Small intestine (tissue), 7 donors: ENCODE measurements around the gene TLR10. TPM values are rescaled to one million over a fixed set of nuclear protein-coding genes. Genes with fewer than 3 reads are reported as not detected.
"Not testable (repeated sequence)": the region's sequence is repeated elsewhere in the genome, so short reads cannot be mapped to it uniquely, and the experiment has no call there.

Experiments
- DNase-seq, 2 donors: peaks; one replicate each; pipeline versions ENCODE4 v3.0.0 to v3.0.0-alpha.2; 2013
- FAIRE-seq: peaks from 2 replicates; lab custom pipeline; 2012; peaks lifted over from hg19 to GRCh38; lab: Jason Lieb, UNC
- H3K27ac ChIP-seq, 3 donors: one replicate each; pipeline ENCODE4 v1.5.1; 2013; ENCODE audit warnings: low read length in 2 of 3, mild to moderate bottlenecking in 2 of 3, control low read depth in 1 of 3, inconsistent platforms in 1 of 3, low read depth in 1 of 3, moderate library complexity in 1 of 3
- H3K27me3 ChIP-seq, 3 donors: one replicate each; pipeline ENCODE4 v1.6.1; 2013; ENCODE audit warnings: low read length in 3 of 3, inconsistent platforms in 1 of 3; ENCODE audit not compliant: control insufficient read depth in 3 of 3, insufficient read depth in 3 of 3
- H3K36me3 ChIP-seq, 3 donors: one replicate each; pipeline ENCODE4 v1.6.1; 2013; ENCODE audit warnings: low read length in 3 of 3, inconsistent platforms in 1 of 3, low read depth in 1 of 3, mild to moderate bottlenecking in 1 of 3, moderate library complexity in 1 of 3; ENCODE audit not compliant: control insufficient read depth in 3 of 3, insufficient read depth in 2 of 3
- H3K4me1 ChIP-seq, 3 donors: one replicate each; pipeline ENCODE4 v1.6.1; 2013; ENCODE audit warnings: low read length in 2 of 3, inconsistent platforms in 1 of 3, low read depth in 1 of 3, mild to moderate bottlenecking in 1 of 3, moderate library complexity in 1 of 3; ENCODE audit not compliant: control insufficient read depth in 3 of 3, insufficient read depth in 2 of 3
- H3K4me3 ChIP-seq, 3 donors: one replicate each; pipeline ENCODE4 v1.5.1; 2013; ENCODE audit warnings: low read length in 3 of 3, control low read depth in 1 of 3, inconsistent platforms in 1 of 3, low read depth in 1 of 3, mild to moderate bottlenecking in 1 of 3, moderate library complexity in 1 of 3
- H3K9me3 ChIP-seq, 2 donors: one replicate each; pipeline ENCODE4 v1.6.1; 2013; ENCODE audit warnings: low read depth in 1 of 2, low read length in 1 of 2; ENCODE audit not compliant: control insufficient read depth in 2 of 2, insufficient read depth in 1 of 2
- WGBS, 3 donors: extraction: QIAGEN DNeasy Blood & Tissue Kit; methylation state at CpG; one replicate each; pipeline ENCODE4 v1.1.7; 2013; 5-methylcytosine and 5-hydroxymethylcytosine counted together
- polyA plus RNA-seq, 4 donors: library from polyadenylated mRNA; stranded (reverse) in 3 of 4; unstranded in 1 of 4; fragments of 200-250 nt in 3 of 4; fragments of 120-200 nt in 1 of 4; gene quantifications; one replicate each; pipeline versions ENCODE4 v1.2.1 to v1.2.3, GENCODE V29; 2013
- donor health status: healthy with polysubstance abuse.
- donor health status: control.
- donor health status: control.
- donor health status: Bipolar disorder and iron deficiency.
- donor health status: healthy.

TLR10 gene
- polyA plus RNA-seq, 4 donors: 0.22 to 1.7 (median 0.52) TPM; not detected in 1

DNA sequence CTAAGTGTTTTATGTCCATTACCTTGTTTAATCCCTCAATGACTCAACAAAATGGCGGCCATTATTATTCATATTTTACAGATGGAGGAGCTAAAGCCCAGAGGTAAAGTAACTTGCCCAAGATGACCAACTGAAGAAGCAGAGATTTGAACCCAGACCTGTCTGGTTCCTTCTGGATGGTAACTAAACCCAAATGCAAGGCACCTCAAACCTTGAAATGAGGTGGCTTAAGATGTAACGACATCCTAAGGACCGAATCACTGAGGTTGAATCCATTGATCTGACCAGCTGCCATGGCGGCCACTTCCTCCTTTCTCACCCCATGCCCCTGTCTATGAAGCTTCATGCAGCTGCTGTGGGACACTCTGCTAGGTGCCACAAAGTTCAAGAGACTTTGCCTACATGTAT is 932 bp downstream of the TLR10 start:
- no peak for DNase-seq
- no peak overlapping the region for H3K4me3 ChIP-seq

DNA sequence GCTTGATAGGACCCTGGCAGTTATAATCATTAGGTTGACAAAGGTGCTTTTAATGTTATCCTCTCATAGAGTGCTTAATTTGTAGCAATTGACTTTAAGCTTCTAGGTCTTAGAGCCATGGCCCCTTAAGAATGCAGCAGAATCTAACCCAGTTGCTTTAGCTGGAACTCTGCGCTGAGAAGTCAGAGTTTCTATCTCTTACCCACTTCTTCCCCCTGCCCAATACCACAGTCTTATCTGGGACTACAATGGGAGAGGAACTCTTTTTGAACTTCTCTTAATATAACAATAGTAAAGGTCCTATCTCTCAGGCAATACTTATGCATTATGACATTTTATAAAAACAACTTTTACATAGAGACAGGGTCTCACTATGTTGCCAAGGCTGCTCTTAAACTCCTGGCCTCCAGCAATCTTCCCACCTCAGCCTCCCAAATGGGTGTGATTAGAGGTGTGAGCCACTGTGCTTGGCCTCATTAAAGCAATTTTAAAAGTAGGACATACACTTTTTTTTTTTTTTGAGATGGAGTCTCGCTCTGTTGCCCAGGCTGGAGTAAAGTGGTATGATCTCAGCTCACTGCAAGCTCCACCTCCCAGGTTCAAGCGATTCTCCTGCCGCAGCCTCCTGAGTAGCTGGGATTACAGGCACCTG is 1.8 kb downstream of the TLR10 start:
- H3K4me1 ChIP-seq: no peaks in the 10 kb centered on the region
- H3K36me3 ChIP-seq: no peaks in the 10 kb centered on the region
- FAIRE-seq (no peak), DNase-seq (no peak)
- H3K9me3 ChIP-seq: no peaks in the 10 kb centered on the region
- H3K27ac ChIP-seq: no peak overlapping the region
- no peaks in the 10 kb centered on the region for H3K27me3 ChIP-seq
- H3K4me3 ChIP-seq: no peak overlapping the region
- WGBS, 3 donors: 86 to 96% (median 89%) methylated on average over 4 of the region's 4 CpGs

More for the DNA sequence above, 932 bp downstream of the TLR10 start:
- Histone ChIP-seq H3K27ac (no peak overlapping the region), H3K36me3 (no peaks in the 10 kb centered on the region), H3K27me3 (no peaks in the 10 kb centered on the region), H3K9me3 (no peaks in the 10 kb centered on the region), H3K4me1 (no peaks in the 10 kb centered on the region)
- 84 to 92% (median 87%) methylated on average over 4 of the region's 4 CpGs for WGBS, 3 donors
- FAIRE-seq: no peak

DNA sequence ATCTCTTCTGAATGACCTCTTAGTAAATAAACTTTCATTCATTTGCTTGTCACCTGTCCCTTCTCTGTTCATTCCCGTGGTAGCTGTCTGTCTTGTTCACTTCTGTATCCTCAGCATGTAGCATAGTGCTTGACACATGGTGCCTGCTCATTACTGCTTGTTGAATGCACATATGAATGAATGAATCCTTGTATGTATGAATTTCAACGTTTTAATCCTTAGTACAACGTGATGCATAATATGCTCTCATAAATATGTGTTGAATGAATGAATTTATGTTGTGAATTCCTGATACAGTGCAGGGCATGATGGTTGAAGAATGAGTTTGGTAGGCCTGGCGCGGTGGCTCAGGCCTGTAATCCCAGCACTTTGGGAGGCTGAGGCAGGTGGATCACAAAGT is 3.0 kb downstream of the TLR10 start:
- 81 to 87% (median 85%) methylated on average over 5 of the region's 5 CpGs for WGBS, 3 donors
- FAIRE-seq: no peak

DNA sequence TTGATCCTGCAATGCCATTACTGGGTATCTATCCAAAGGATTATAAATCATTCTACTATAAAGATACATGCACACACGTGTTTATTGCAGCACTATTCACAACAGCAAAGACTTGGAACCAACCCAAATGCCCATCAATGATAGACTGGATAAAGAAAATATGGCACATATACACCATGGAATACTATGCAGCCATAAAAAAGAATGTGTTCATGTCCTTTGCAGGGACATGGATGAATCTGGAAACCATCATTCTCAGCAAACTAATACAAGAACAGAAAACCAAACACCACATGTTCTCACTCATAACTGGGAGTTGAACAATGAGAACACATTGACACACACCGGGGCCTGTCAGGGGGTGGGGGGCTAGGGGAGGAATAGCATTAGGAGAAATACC is 4.9 kb downstream of the TLR10 start:
- not testable (repeated sequence) for H3K4me1 ChIP-seq, DNase-seq, H3K9me3 ChIP-seq, H3K27ac ChIP-seq, FAIRE-seq, H3K27me3 ChIP-seq, H3K36me3 ChIP-seq, H3K4me3 ChIP-seq
- 52 to 77% (median 53%) methylated on average over 2 of the region's 2 CpGs for WGBS, 3 donors

More for the DNA sequence above, 3.0 kb downstream of the TLR10 start:
- H3K27ac ChIP-seq: no peak overlapping the region
- H3K9me3 ChIP-seq: no peaks in the 10 kb centered on the region
- DNase-seq: no peak
- H3K4me3 ChIP-seq: no peak overlapping the region
- H3K27me3 ChIP-seq: no peaks in the 10 kb centered on the region
- no peaks in the 10 kb centered on the region for H3K36me3 ChIP-seq
- no peaks in the 10 kb centered on the region for H3K4me1 ChIP-seq

DNA sequence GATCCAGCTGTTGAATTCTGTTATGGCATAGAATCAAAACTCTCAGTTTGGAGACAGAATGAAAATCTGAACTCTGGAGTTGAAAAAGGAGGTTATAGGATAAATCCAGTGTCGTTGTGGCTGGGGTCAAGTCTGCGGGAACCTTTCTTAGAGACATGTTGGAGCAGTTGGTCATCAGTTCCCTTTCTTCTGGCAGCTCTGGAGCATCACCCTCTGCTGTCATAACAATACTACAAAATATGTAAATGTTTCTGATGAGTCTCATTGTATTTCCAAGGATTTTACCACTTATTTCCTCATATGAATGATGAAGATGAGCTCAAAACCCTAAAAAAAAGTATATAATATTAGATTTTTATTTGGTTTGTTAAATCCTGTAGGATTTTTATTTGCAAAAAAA is 7.5 kb downstream of the TLR10 start:
- Histone ChIP-seq H3K36me3 (no peaks in the 10 kb centered on the region), H3K4me1 (no peaks in the 10 kb centered on the region), H3K27ac (no peak overlapping the region), H3K9me3 (no peaks in the 10 kb centered on the region), H3K4me3 (no peak overlapping the region), H3K27me3 (no peaks in the 10 kb centered on the region)
- WGBS, 3 donors: 77 to 95% (median 91%) methylated on average over 2 of the region's 2 CpGs
- FAIRE-seq (no peak), DNase-seq (no peak)

DNA sequence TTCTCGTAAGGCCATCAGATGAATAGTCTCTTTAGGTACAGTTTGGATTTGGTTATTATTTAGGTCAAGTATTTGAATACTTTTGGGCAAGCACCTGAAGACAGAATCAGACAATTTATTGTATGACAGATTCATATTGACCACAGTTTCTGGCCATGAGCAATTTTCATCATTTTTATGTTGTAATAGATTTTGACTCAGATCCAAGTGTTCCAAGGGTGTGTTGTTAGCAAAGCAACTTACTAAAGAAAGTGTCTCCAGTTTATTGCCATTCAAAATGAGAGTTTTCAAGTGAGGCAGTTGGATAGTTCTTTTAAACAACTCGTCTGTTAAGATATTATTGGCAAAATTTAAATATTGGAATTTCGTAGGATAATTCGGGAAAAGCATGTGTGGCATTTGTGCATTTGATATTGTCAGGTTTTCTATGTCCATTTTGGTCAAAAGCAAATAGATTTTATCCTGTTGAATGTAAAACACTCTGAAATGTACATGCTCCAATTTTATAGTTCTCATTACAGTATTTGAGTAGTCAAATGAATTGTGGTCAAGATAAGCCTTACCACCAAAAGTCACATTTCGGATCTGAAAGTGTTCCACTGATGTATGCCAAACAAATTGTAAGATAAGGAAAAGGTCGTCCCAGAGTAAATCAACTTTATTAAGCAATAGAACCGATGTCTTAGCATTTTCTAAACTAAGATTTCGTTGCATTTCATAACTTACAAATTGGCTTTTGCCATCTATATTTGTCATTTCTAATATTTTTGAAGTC is 8.4 kb downstream of the TLR10 start:
- Histone ChIP-seq H3K4me3 (no peak overlapping the region), H3K27me3 (no peaks in the 10 kb centered on the region), H3K9me3 (no peaks in the 10 kb centered on the region), H3K27ac (no peak overlapping the region), H3K36me3 (no peaks in the 10 kb centered on the region), H3K4me1 (no peaks in the 10 kb centered on the region)
- DNase-seq (no peak), FAIRE-seq (no peak)
- 82 to 89% (median 83%) methylated on average over 8 of the region's 8 CpGs for WGBS, 3 donors

DNA sequence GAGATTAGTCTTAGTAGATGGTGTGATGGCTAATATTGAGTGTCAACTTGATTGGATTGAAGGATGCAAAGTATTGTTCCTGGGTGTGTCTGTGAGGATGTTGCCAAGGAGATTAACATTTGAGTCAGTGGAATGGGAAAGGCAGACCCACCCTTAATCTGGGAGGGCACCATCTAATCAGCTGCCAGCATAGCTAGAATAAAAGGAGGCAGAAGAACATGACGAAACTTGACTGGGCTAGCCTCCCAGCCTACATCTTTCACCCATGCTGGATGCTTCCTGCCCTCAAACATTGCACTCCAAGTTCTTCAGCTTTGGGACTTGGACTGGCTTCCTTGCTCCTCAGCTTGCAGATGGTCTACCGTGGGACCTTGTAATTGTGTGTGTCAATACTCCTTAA is 12.5 kb downstream of the TLR10 start:
- H3K27ac ChIP-seq, FAIRE-seq: not testable (repeated sequence)

DNA sequence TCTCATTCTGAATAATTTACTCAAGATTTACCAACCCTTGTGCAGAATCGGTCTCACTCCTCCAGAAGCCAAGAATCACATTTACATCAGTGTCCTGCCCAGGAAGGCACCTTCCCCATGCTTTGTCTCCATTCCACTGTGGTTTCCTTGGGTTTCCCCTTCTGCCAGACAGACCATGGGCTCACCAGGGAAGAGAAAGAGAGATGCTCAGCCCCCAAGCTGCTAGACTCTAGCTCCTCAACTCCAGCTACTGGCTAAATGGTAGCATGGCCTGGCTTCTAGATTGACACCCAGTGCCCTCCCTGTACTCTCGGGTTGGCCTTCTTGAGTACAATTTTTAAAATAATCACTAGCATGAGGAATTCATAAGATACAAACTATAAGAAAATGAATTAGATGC is 12.9 kb downstream of the TLR10 start:
- Histone ChIP-seq H3K9me3 (peaks cover 0 to 5% of the 10 kb centered on the region in 2 donors), H3K27me3 (peaks cover 0 to 3% (median 0%) of the 10 kb centered on the region in 3 donors), H3K36me3 (no peaks in the 10 kb centered on the region), H3K4me1 (no peaks in the 10 kb centered on the region), H3K4me3 (no peak overlapping the region), H3K27ac (no peak overlapping the region)
- 77 to 85% (median 77%) methylated on average over 2 of the region's 2 CpGs for WGBS, 3 donors
- FAIRE-seq: no peak
- DNase-seq: no peak

More for the DNA sequence above, 12.5 kb downstream of the TLR10 start:
- WGBS, 3 donors: 91 to 98% (median 94%) methylated on average over 2 of the region's 2 CpGs
- not testable (repeated sequence) for H3K4me1 ChIP-seq, H3K36me3 ChIP-seq, H3K9me3 ChIP-seq, H3K27me3 ChIP-seq, DNase-seq, H3K4me3 ChIP-seq
